ACHN (cell line): ENCODE measurements around the gene BBX.
A peak's percentile ranks its signal among the peaks of the same experiment; 100 is the strongest.

Experiments
- DNase-seq: peaks from one replicate; pipeline ENCODE4 v3.0.0-alpha.2; 2015
- in situ Hi-C: cut with HindIII; loops from 2 replicates; pipeline ENCODE4 v1.10.0; 2017; ENCODE audit warnings: low sequenced_read_pairs, low pct_ligation_motif_present, low pct_unique_long_range_greater_than_20kb

The BBX gene

GRCh38 chr3:107753976-107754375 is 231.2 kb downstream of the BBX start:
- in situ Hi-C loops, result no loop called here
- DNase-seq, result no peak

GRCh38 chr3:107756649-107757048 is 233.9 kb downstream of the BBX start:
- in situ Hi-C loops, result no loop called here
- DNase-seq, result no peak

- in situ Hi-C loops, result no loop called here
- no peak for DNase-seq
Observed at GRCh38 chr3:107757140-107757539, 234.4 kb downstream of the BBX start.

- in situ Hi-C loops, result no loop called here
- DNase-seq, result no peak
Observed at GRCh38 chr3:107760144-107760543, 237.4 kb downstream of the BBX start.

- in situ Hi-C loops, result no loop called here
- DNase-seq, result no peak
Observed at GRCh38 chr3:107761391-107761790, 238.6 kb downstream of the BBX start.

GRCh38 chr3:107765524-107765923 is 242.8 kb downstream of the BBX start:
- DNase-seq, result no peak
- in situ Hi-C loops, result no loop called here

GRCh38 chr3:107767897-107768605 is 245.3 kb downstream of the BBX start:
- DNase-seq, result no peak
- in situ Hi-C loops, result no loop called here

GRCh38 chr3:107769882-107770281 is 247.1 kb downstream of the BBX start:
- no peak for DNase-seq

GRCh38 chr3:107772016-107772415 is 249.3 kb downstream of the BBX start:
- in situ Hi-C loops, result no loop called here
- peak; percentile 87 for DNase-seq

More at GRCh38 chr3:107769882-107770281, 247.1 kb downstream of the BBX start:
- in situ Hi-C loops, result no loop called here

- in situ Hi-C loops, result no loop called here
- no peak for DNase-seq
Observed at GRCh38 chr3:107775974-107776373, 253.2 kb downstream of the BBX start.

GRCh38 chr3:107781253-107781652 is 258.5 kb downstream of the BBX start:
- in situ Hi-C loops, result no loop called here
- DNase-seq, result no peak

- in situ Hi-C loops, result no loop called here
- DNase-seq, result no peak
Observed at GRCh38 chr3:107782054-107782453, 259.3 kb downstream of the BBX start.

GRCh38 chr3:107790612-107791011 is 267.9 kb downstream of the BBX start:
- DNase-seq, result no peak
- in situ Hi-C loops, result no loop called here

GRCh38 chr3:107791027-107791426 is 268.3 kb downstream of the BBX start:
- DNase-seq, result no peak

GRCh38 chr3:107791450-107791849 is 268.7 kb downstream of the BBX start:
- no peak for DNase-seq
- in situ Hi-C loops, result no loop called here

More at GRCh38 chr3:107791027-107791426, 268.3 kb downstream of the BBX start:
- in situ Hi-C loops, result no loop called here

GRCh38 chr3:107794664-107795443 is 272.1 kb downstream of the BBX start:
- in situ Hi-C loops, result no loop called here
- peak; percentile 17 for DNase-seq

GRCh38 chr3:107795514-107796094 is 272.8 kb downstream of the BBX start:
- no peak for DNase-seq
- in situ Hi-C loops, result no loop called here

- no peak for DNase-seq
Observed at GRCh38 chr3:107796791-107797190, 274.0 kb downstream of the BBX start.

GRCh38 chr3:107797586-107797985 is 274.8 kb downstream of the BBX start:
- no peak for DNase-seq
- in situ Hi-C loops, result no loop called here

More at GRCh38 chr3:107796791-107797190, 274.0 kb downstream of the BBX start:
- in situ Hi-C loops, result no loop called here
